ENCODE measurements around the gene WDR90. TPM values are rescaled to one million over a fixed set of nuclear protein-coding genes. Genes with fewer than 3 reads are reported as not detected.

The WDR90 gene
- polyA plus RNA-seq, 2 of the 4 experiments (the other 2 are of a cell fraction), result 6.5 to 30.7 TPM

DNA sequence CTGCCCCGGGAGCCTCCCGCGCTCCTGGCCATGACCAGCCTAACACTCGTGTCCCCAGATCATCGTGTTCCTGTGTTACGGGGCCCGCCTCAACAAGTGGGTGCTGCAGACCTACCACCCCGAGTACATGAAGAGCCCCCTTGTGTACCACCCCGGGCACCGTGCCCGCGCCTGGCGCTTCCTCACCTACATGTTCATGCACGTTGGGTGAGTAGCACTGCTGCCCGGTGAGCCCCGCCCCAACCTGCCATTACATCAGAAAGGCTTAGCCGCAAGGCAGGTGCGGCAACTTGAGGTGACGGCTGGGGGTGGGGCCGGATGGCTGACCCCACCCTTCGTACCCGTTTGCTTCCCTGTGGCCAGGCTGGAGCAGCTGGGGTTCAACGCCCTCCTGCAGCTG is 27.7 kb downstream of the WDR90 start:
- no peak overlapping the region for H3K4me2 ChIP-seq
- FAIRE-seq (no peak), DNase-seq (ENCODE audit: low read depth in 1 of 2, low spot score in 1 of 2) (no peak), ATAC-seq (no peak)
- TF ChIP-seq CBX8 (IDR thresholded peaks at IDR 0.05) (no peak), SMC3 (IDR thresholded peaks at IDR 0.05) (no peak), CTCF (IDR thresholded peaks at IDR 0.05) (no peak), CHD2 (IDR thresholded peaks at IDR 0.05; ENCODE audit: low read length, partially characterized antibody) (no peak), RCOR1 (IDR thresholded peaks at IDR 0.05; ENCODE audit: low read depth, low read length) (no peak), CHD4 (IDR thresholded peaks at IDR 0.05; ENCODE audit: borderline replicate concordance) (no peak)
- WGBS (ENCODE audit: missing lambda C conversion rate), result 92% methylated on average over 22 of the region's 23 CpGs
- H3K4me3 ChIP-seq, result no peak overlapping the region
- H3K9me3 ChIP-seq, result no peaks in the 10 kb centered on the region
- peaks cover 34% of the 10 kb centered on the region for H3K4me1 ChIP-seq
- ChIA-PET POLR2A (no interaction called here), CTCF (interaction anchor here (1.7 to 2.6 kb wide), 3 partner anchors 10 to 16 kb away, joined by 8 to 21 read pairs (median 10); partner anchors contain the start of gene RHOT2)
- no peak overlapping the region for H3K27ac ChIP-seq

GRCh38 chr16:677316-678190 is 28.4 kb downstream of the WDR90 start:
- peaks cover 40% of the 10 kb centered on the region for H3K4me1 ChIP-seq
- H3K4me3 ChIP-seq, result no peak overlapping the region
- POLR2A ChIA-PET, result no interaction called here
- TF ChIP-seq ESRRA (IDR thresholded peaks at IDR 0.05; ENCODE audit: borderline replicate concordance, low read length), result no peak
- no peak for TF ChIP-seq RNF2 (IDR thresholded peaks at IDR 0.05; ENCODE audit: borderline replicate concordance, low read depth)
- no peak for TF ChIP-seq CEBPB (IDR thresholded peaks at IDR 0.05)
- no peak for TF ChIP-seq PBX3 (IDR thresholded peaks at IDR 0.05)
- TF ChIP-seq CBX8 (IDR thresholded peaks at IDR 0.05), result no peak
- no peak for TF ChIP-seq HEYL (CRISPR knock-in tag; IDR thresholded peaks at IDR 0.05)
- TF ChIP-seq, protein P1, sequence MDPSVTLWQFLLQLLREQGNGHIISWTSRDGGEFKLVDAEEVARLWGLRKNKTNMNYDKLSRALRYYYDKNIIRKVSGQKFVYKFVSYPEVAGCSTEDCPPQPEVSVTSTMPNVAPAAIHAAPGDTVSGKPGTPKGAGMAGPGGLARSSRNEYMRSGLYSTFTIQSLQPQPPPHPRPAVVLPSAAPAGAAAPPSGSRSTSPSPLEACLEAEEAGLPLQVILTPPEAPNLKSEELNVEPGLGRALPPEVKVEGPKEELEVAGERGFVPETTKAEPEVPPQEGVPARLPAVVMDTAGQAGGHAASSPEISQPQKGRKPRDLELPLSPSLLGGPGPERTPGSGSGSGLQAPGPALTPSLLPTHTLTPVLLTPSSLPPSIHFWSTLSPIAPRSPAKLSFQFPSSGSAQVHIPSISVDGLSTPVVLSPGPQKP (IDR thresholded peaks at IDR 0.05; ENCODE audit: low read depth, low read length), result no peak
- TF ChIP-seq CTCF (IDR thresholded peaks at IDR 0.05), result no peak
- TF ChIP-seq EHMT2 (IDR thresholded peaks at IDR 0.05; ENCODE audit: low read depth), result no peak
- no peaks in the 10 kb centered on the region for H3K9me3 ChIP-seq
- H3K4me2 ChIP-seq, result no peak overlapping the region
- 90% methylated on average over 25 of the region's 57 CpGs for WGBS (ENCODE audit: missing lambda C conversion rate)
- no peak for FAIRE-seq
- no peak overlapping the region for H3K27ac ChIP-seq
- ATAC-seq, result no peak
- CTCF ChIA-PET, result interaction anchor here (1.1 to 2.6 kb wide), 5 partner anchors 9 to 35 kb away, joined by 3 to 21 read pairs (median 14); partner anchors contain the start of gene RHOT2
- no peak for DNase-seq (ENCODE audit: low read depth in 1 of 2, low spot score in 1 of 2)
